Measurements from ENCODE around the gene MYH11.
A peak's percentile ranks its signal among the peaks of the same experiment; 100 is the strongest.

MYH11 gene

DNA sequence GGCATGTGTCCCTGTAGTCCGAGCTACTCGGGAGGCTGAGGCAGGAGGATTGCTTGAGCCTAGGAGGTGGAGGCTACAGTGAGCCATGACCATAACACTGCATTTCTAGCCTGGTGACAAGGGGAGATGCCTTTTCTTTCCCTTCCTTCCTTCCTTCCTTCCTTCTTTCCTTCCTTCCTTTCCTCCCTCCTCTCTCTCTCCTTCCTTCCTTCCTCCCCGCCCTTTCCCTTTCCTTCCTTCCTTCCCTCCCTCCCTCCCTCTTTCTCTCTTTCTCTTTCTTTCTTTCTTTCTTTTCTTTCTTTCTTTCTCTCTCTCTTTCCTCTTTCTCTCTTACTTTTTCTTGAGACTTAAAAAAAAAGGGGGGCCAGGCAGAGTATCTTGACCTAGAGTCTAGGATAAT lies 34.7 kb upstream of the MYH11 start:
- H3K4me1 Mint-ChIP-seq = peaks cover 21% of the 10 kb centered on the region
- no peak overlapping the region for H3K4me3 Mint-ChIP-seq
- H3K27ac Mint-ChIP-seq = no peak overlapping the region
- H3K27me3 Mint-ChIP-seq (ENCODE audit: low read depth, poor library complexity) = peaks cover 5% of the 10 kb centered on the region
- no peaks in the 10 kb centered on the region for H3K9me3 Mint-ChIP-seq
- no peak for DNase-seq
- TF ChIP-seq, protein P1, sequence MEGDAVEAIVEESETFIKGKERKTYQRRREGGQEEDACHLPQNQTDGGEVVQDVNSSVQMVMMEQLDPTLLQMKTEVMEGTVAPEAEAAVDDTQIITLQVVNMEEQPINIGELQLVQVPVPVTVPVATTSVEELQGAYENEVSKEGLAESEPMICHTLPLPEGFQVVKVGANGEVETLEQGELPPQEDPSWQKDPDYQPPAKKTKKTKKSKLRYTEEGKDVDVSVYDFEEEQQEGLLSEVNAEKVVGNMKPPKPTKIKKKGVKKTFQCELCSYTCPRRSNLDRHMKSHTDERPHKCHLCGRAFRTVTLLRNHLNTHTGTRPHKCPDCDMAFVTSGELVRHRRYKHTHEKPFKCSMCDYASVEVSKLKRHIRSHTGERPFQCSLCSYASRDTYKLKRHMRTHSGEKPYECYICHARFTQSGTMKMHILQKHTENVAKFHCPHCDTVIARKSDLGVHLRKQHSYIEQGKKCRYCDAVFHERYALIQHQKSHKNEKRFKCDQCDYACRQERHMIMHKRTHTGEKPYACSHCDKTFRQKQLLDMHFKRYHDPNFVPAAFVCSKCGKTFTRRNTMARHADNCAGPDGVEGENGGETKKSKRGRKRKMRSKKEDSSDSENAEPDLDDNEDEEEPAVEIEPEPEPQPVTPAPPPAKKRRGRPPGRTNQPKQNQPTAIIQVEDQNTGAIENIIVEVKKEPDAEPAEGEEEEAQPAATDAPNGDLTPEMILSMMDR (IDR thresholded peaks at IDR 0.05) = no peak
- no peaks in the 10 kb centered on the region for H3K36me3 Mint-ChIP-seq (ENCODE audit: low read depth)

DNA sequence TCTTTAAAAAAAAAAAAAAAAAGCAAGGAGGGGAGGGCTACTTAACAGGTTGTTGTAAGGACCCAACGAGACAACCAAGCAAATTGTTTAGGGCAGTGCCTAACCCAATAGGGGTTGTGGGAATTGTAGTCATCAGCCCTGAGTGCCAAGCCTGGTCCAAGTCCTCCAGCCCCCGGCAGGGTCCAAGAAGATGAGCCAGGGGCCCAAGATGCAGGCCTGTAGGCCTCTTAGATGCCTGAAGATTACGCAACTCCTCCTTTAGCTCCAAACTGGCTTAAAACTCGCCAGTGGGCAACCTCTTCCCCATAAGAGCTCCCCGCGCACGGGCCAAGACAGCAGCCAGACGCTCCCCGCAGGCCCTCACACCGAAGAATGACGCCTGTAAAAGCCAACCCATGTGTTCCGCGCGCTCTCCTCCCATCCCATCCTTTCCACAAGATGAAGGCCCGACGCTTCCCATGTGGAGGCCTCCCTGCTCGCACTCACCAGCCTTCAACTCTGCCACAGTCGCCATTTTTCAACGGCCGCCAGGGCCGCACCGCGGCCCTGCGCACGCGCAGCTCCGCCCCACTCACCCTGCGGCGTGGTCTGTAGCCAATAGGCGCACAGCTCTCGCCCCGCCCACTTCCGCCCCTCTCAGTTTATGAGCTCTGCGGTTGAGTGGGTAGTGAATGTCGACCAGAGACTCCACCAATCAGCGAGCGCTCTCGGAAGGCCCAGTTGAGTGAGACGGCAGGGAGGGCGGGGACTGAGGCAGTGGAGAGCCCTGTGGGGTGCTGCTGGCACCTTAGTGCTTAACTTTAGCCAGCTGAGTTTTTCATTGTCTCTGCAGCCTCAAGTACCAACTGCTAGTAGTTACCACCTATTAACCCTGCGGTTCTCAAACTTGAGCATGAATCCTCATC lies 31.5 kb upstream of the MYH11 start, which contains the start of gene CEP20:
CEP20 (minus strand) TSS at position 532 of the 905 bp plus-strand sequence; CDS start at position 514, 18 bp downstream.
- Mint-ChIP-seq H3K4me3 (peak within 1 kb of the TSS; percentile 98), H3K9me3 (no peaks in the 10 kb centered on the region), H3K27ac (peak within 1 kb of the TSS; percentile 97), H3K4me1 (peaks cover 31% of the 10 kb centered on the region), H3K36me3 (ENCODE audit: low read depth) (peaks cover 5% of the 10 kb centered on the region), H3K27me3 (ENCODE audit: low read depth, poor library complexity) (peaks cover 5% of the 10 kb centered on the region)
- DNase-seq = peak; percentile 99
- TF ChIP-seq, protein P1 (IDR thresholded peaks at IDR 0.05) = no peak

DNA sequence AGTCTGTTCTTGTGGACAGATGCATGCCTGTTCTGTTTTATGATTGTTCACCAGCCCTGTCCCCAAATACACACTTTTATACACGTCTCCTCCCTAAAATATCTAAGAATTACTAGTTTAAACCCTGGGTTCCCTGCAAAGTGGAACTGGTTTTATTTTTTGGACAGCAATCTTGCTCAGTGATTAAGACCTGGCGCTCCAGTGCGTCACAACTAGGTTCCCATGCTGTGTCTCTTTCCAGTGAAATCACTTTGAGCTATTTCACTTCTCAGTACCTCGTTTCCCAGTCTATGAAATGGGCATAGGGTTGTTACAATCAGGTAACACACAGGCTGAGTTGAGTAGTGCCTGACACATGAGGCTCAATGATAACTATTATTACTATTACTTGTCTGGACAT lies 30.5 kb upstream of the MYH11 start:
- Mint-ChIP-seq H3K36me3 (ENCODE audit: low read depth) (peaks cover 12% of the 10 kb centered on the region), H3K4me1 (peaks cover 31% of the 10 kb centered on the region), H3K27ac (no peak overlapping the region), H3K9me3 (no peaks in the 10 kb centered on the region), H3K27me3 (ENCODE audit: low read depth, poor library complexity) (peaks cover 2% of the 10 kb centered on the region), H3K4me3 (peak overlapping the region; percentile 98)
- no peak for DNase-seq
- TF ChIP-seq, protein P1 (IDR thresholded peaks at IDR 0.05) = no peak

DNA sequence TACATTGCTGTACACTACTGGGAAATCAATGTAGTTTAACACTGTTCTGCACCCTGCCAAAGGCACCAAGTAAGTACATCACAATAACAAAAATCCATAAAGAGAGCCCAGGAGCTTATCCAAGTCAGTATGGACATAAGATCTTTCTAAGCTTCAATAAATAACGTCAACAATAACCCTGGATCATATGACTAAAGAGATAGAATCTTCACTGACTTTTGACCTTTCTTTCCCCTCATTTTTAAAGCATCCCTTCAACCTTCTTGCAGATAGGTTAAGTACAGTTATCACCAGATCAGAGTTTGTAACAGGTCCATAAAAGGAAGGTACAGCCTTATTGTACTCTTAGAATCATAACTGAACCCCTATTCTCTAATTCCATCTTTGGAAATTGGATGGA lies 29.2 kb upstream of the MYH11 start:
- H3K36me3 Mint-ChIP-seq (ENCODE audit: low read depth) = peaks cover 23% of the 10 kb centered on the region
- peaks cover 38% of the 10 kb centered on the region for H3K4me1 Mint-ChIP-seq
- TF ChIP-seq, protein P1 (IDR thresholded peaks at IDR 0.05) = no peak
- no peaks in the 10 kb centered on the region for H3K27me3 Mint-ChIP-seq (ENCODE audit: low read depth, poor library complexity)
- no peak overlapping the region for H3K27ac Mint-ChIP-seq
- peak overlapping the region; percentile 69 for H3K4me3 Mint-ChIP-seq
- no peak for DNase-seq
- H3K9me3 Mint-ChIP-seq = no peaks in the 10 kb centered on the region

DNA sequence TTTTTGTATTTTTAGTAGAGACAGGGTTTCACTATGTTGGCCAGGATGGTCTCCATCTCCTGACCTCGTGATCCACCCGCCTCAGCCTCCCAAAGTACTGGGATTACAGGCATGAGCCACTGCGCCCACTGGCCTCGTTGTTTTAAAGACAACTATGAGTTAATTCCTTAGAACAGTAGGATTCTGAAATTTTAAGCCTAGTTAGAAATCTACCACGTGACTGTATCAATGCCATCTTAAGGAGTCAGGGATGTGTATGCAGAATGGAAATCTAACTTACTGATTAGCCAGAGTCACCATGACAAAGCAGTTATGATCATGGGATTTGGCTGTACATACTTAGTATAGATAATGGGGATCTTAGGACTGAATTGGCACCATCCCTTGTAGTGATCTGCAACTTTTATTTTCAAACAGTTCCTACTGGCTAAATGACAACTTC lies 28.8 kb upstream of the MYH11 start:
- peak overlapping the region; percentile 69 for H3K4me3 Mint-ChIP-seq

More for the DNA sequence above, 28.8 kb upstream of the MYH11 start:
- Mint-ChIP-seq H3K36me3 (ENCODE audit: low read depth) (peaks cover 23% of the 10 kb centered on the region), H3K9me3 (no peaks in the 10 kb centered on the region), H3K4me1 (peaks cover 38% of the 10 kb centered on the region), H3K27ac (no peak overlapping the region), H3K27me3 (ENCODE audit: low read depth, poor library complexity) (no peaks in the 10 kb centered on the region)
- no peak for DNase-seq
- TF ChIP-seq, protein P1 (IDR thresholded peaks at IDR 0.05) = no peak

All from nephron progenitor cell (in vitro differentiated cells).